Middle frontal gyrus (tissue), 1 donor: ENCODE measurements around the gene XPO4.
"Not testable (repeated sequence)": the region's sequence is repeated elsewhere in the genome, so short reads cannot be mapped to it uniquely, and the experiment has no call there.

Experiments used
- DNase-seq: peaks from one replicate; pipeline ENCODE4 v3.0.0-alpha.2; 2015; ENCODE audit warnings: low spot score; ENCODE audit errors: extremely low spot score

The XPO4 gene

DNA sequence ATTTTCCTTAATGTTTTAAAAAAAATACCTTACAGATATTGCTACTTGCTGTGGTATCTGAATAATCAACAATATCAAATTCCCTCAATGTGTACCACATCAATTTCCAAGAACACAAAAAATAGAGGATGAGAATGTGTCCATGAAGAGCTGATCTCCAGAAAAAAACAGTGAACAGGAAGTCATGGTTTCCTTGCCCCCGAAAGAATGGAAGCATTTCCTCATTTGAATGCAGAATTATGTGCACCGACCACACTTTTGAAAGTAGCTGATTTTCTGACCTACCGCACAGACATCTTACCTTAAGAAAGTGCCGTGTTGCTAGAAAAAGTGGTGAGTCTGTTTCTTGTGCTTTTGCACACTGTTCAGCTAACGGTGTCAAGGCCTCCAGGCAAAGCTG, 115.4 kb downstream of the XPO4 start:
- DNase-seq, result no peak

DNA sequence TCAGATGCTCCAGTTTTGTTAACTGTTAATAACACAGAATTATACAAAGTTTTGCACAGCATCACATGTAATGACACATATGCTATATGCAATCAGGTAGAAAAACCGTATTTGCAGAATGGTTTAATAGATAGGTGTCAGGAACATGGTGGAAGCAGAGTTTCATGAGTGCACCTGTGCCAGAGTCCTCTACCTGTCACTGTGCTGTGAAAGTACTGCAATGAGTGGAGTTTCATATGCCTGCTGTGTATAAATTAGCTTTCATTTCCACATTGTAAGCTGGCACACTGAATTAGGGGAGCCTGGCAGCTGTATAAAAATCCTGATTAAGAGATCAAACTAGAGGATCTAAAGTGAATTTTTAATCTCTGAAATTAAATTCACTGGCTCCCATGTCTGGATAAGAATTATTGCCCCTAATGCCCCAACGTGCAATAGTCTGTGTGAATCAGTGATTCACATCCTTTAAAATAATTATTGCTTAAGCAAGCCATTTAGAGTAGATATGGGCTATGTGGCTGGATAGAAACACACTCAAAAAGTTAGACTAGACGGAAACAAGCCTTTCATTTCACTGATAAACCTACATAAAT, 120.3 kb downstream of the XPO4 start:
- no peak for DNase-seq

- no peak for DNase-seq
Measured at GRCh38 chr13:20780317-20780716, 122.2 kb downstream of the XPO4 start.

GRCh38 chr13:20779405-20779804, 123.1 kb downstream of the XPO4 start:
- DNase-seq, result no peak

DNA sequence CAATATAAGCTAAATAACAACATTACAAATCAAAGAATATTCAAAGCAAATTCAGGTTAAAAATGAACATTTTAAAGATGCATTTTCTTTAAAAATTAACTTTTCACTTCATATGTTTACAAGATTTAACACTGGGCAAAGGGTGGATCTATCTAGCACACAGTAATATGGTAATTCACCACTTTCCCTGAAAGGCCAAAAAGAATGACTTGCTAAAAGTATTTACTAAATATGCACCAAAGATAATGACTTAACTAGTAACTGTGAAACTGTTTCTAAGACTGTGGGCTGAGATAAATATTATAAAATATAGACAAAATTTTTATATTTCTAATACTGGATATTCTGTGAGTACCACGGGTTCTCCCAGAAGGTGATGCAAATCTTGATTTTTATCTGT, 124.2 kb downstream of the XPO4 start:
- no peak for DNase-seq

GRCh38 chr13:20776751-20777150, 125.8 kb downstream of the XPO4 start:
- no peak for DNase-seq

- no peak for DNase-seq
Measured at GRCh38 chr13:20775961-20776360, 126.6 kb downstream of the XPO4 start.

DNA sequence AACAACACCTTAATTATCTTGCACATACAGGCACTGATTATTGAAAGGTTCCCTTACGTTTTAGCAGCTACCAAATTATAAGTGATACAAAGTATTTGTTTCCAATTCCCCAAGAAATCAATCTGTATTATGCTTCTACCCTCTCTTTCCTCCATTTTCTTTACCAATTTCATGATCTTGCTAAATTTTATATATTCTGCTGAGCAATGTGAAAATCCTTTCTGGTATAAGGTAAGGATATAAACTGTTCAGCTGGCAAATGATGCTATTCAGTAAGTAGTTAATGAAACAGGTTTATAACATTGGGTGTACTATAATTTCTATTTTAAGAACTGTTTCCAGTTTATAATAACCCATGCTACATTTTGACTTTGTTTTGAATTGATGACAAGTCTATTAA, 127.8 kb downstream of the XPO4 start:
- no peak for DNase-seq

- DNase-seq, result peak; percentile 81
Measured at GRCh38 chr13:20773194-20774080, 129.1 kb downstream of the XPO4 start, which contains the start of gene EEF1AKMT1. EEF1AKMT1 (minus strand) TSS chr13:20773961; CDS start chr13:20757598, 16,363 bp downstream.

- DNase-seq, result no peak
Measured at GRCh38 chr13:20772401-20773131, 130.0 kb downstream of the XPO4 start.

DNA sequence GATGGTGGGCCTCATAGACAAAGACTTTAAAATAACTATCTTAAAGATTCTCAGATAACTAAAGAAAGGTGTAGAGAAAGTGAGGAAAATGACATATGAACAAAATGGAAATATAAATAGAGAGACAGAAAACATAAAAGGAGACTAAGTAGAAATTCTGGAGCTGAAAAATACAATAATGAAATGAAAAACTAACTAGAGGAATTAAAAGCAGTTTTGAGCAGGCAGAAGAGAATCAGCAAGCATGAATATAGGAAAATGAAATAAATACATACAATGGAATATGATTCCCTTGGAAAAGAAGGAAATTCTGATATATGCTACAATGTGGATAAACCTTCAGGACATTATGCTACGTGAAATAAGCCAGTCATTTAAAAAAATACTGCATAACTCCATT, 132.7 kb downstream of the XPO4 start:
- DNase-seq, result no peak

DNA sequence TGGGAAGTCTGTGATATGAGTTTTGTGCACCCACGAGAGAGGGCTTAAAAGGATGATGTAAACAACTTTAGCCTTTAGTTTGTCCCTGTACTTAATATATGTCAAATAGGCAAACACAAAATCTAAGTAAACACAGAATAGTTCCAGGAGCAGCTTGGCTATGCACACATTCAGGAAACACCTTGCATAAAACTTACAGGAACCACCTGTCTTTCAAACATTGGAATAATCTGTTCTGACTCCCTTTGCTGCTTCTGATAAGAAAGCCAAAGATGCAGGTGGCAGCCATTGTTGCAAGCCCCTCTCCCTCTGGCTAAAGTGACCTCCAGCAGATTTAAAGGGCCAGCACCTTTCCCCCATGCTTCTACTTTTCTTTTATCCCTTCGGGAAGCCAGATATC, 133.5 kb downstream of the XPO4 start:
- no peak for DNase-seq

- no peak for DNase-seq
Measured at GRCh38 chr13:20767309-20767943, 135.1 kb downstream of the XPO4 start.

DNA sequence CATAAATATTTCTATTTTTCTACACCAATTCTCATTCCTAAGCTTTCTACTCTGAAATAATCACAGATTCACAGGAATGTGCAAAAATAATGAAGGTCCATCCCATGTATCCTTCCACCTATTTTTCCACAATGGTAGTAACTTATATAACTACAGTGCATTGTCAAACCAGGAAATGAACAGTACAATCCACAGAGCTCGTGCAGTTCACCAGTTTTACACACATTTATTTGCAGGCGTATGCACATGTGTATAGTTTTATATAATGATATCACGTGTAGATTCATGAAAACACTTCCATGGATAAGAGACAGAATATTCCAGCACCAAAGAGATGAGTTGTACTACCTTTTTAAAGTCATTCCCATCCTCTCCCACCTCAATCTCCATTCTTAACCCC, 141.7 kb downstream of the XPO4 start:
- no peak for DNase-seq

DNA sequence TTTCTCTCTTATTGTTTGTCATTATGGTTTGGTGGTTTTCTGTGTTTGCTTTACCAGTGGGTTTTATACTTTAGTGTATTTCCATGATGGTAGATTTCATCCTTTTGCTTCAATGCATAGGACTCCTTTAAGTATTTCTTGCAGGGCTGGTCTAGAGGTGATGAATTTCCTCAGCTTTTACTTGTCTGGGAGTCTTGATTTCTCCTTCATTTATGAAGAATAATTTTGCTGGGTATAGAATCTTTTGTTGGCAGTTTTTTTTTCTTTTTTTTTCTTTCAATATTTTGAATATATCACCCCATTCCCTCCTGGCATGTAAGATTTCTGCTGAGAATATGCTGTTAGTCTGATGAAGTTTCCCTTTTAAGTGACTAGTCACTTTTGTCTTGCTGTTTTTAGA, 148.5 kb downstream of the XPO4 start:
- DNase-seq, result no peak

DNA sequence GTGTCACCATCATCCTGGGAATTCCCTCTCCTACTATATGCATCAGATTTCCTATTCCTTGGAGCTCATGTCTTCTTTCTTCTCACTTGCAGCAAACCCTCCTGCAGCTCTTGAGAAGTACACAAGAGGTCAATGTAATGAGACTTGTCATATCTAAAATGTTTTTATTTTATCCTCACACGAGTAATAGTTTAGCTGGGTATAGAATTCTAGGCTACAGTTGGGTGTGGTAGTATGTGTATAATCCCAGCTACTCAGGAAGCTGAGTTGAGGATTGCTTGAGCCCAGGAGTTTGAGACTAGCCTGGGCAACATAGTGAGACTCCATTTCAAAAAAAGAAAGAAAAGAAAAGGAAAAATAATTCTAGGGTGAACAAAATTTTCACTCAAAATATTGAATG, 153.2 kb downstream of the XPO4 start:
- no peak for DNase-seq

DNA sequence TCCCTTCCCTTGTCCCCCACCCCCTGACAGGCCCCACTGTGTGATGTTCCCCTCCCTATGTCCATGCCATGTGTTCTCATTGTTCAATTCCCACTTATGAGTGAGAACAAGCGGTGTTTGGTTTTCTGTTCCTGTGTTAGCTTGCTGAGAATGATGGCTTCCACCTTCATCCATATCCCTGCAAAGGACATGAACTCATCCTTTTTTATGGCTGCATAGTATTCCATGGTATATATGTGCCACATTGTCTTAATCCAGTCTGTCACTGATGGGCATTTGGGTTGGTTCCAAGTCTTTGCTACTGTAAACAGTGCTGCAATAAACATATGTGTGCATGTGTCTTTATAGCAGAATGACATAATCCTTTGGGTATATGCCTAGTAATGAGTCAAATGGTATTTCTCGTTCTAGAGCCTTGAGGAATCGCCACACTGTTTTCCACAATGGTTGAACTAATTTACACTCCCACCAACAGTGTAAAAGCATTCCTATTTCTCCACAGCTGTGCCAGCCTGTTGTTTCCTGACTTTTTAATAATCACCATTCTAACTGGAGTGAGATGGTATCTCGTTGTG, 158.6 kb downstream of the XPO4 start:
- not testable (repeated sequence) for DNase-seq

DNA sequence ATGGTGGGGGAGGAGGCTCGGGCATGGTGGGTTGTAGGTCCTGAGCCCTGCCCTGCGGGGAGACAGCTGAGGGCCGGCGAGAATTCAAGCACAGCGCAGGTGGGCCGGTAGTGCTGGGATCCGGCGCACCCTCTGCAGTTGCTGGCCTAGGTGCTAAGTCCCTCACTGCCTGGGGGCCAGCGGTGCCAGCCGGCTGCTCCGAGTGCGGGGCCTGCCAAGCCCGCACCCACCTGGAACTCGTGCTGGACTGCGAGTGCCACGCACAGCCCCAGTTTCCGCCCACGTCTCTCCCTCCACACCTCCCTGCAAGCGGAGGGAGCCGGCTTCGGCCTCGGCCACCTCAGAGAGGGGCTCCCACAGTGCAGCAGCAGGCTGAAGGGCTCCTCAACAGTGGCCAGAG, 162.5 kb downstream of the XPO4 start:
- DNase-seq, result no peak

DNA sequence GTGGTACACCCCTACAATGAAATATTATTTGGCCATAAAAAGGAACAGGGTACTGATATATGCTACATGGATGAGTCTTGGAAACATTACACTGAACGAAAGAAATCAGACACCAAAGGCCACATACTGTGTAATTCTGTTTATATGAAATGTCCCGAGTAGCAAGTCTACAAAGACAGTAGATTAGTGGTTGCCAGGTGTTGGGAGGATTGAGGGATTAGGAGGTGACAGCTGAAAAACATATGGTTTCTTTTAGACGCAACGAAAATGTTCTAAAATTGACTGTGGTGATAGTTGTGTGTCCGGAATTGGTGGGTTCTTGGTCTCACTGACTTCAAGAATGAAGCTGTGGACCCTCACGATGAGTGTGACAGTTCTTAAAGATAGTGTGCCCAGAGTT, 163.9 kb downstream of the XPO4 start:
- DNase-seq, result no peak

DNA sequence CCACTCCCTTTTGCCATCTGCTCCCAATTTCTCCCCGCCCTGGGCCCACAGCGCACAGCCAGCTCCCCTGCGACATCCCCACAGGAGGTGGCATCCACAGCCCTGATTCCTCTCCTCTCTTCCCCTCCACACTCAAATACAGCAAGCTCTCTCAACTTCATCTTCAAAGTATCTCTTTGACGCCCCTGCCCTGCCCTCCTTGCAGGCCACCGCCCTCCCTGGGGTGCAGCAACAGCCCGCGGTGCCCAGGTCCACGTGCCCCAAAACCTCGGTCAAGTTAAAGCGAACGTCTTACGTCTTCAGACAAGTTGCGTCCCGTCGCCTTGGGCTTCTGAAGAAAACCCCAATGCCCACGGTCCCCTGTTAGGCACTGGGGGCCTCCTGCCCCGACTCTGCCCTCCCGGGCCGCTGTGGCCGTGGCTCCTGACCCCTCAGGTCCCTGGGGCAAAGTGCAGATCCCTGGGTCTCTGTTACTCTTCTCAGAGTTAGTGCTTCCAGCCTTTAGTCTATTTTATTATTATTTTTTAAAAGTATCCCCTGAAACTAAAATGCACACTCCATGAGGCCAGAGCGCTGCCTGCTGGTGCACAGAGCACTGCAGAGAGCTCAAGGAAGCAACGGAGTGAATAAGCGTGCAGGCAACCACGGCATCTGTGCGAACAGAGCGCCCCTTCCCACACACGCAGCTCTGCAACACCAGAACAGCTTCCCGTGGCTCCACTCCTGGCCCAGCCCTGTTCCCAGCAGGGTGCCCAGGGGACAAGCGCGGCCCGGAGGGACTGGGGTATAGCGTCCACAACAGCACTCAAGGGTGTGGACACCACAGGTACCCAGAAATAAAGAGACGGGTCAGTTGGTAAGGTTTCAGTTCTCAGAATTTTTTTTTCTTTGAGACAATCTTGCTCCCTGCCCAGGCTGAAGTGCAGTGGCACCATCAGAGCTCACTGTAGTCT, 172.6 kb downstream of the XPO4 start:
- no peak for DNase-seq
